Calu3 (cell line): ENCODE results near the gene NMT2. TPM values are rescaled to one million over a fixed set of nuclear protein-coding genes. Genes with fewer than 3 reads are reported as not detected.

Experiments
- BruUV-seq: library from RNA; stranded (reverse); fragments of 400-500 nt; replicated peaks from 2 replicates; lab custom pipeline; 2021; lab: Mats Ljungman, UMichigan
- CTCF ChIA-PET: fragments of 300-600 bp; sonication (Branson Sonifier 250); formaldehyde crosslinking; loops from one replicate; lab custom pipeline; 2022; ENCODE audit warnings: antibody characterized with exemption; lab: Charles Lee
- DNase-seq: peaks from one replicate; pipeline ENCODE4 v3.0.0; 2022
- H3K27ac Mint-ChIP-seq: one replicate; pipeline ENCODE4 v1.8.0; 2022; ENCODE audit warnings: mixed read lengths; ENCODE audit not compliant: unreplicated experiment
- H3K27me3 Mint-ChIP-seq: one replicate; pipeline ENCODE4 v1.8.0; 2022; ENCODE audit warnings: mixed read lengths; ENCODE audit not compliant: unreplicated experiment
- H3K36me3 Mint-ChIP-seq: one replicate; pipeline ENCODE4 v1.8.0; 2022; ENCODE audit warnings: mild to moderate bottlenecking, moderate library complexity, mixed read lengths; ENCODE audit not compliant: insufficient read depth, unreplicated experiment
- H3K4me1 Mint-ChIP-seq: one replicate; pipeline ENCODE4 v1.8.0; 2022; ENCODE audit warnings: mild to moderate bottlenecking, low read depth, mixed read lengths; ENCODE audit not compliant: unreplicated experiment
- H3K4me3 Mint-ChIP-seq: one replicate; pipeline ENCODE4 v1.8.0; 2022; ENCODE audit warnings: mild to moderate bottlenecking, low read depth, moderate library complexity, mixed read lengths; ENCODE audit not compliant: unreplicated experiment
- H3K9me3 Mint-ChIP-seq: one replicate; pipeline ENCODE4 v1.8.0; 2022; ENCODE audit warnings: low read depth, mixed read lengths; ENCODE audit not compliant: unreplicated experiment
- intact Hi-C: fragments of 100-400 bp; cut with micrococcal nuclease; formaldehyde crosslinking; loops from one replicate; pipeline ENCODE4 v1.10.0; 2022; ENCODE audit not compliant: unreplicated experiment
- total RNA-seq: library from RNA; stranded (reverse); gene quantifications from 2 replicates; pipeline ENCODE4 v1.2.3, GENCODE V29; 2022
- TF ChIP-seq, protein P1 (sequence below): fragments of 200-600 bp; IDR thresholded peaks from one replicate; pipeline ENCODE4 v1.8.0; 2022; ENCODE audit warnings: antibody characterized with exemption; ENCODE audit not compliant: unreplicated experiment

Gene NMT2
- total RNA-seq, 1 experiment from 2014 or later: 8.6 TPM

DNA sequence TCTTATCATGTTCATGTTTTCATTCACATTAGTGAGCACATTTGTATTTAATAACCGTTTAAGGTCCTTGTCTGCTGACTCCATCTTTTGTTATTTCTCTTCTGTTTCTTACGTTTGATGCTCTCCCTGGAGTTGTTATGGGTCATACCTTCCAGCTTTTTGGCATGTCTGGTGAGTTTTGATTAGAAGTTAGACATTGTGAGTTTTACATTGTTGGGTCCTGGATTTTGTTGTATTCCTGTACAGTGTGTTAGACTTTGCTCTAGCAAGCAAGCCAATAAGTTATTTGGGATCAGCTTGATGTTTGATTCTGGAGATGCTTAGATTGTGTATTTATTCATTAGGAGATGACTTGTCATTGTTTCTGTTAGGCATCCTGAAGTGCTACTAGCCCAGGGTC, 107.9 kb downstream of the NMT2 start:
- TF ChIP-seq, protein P1, sequence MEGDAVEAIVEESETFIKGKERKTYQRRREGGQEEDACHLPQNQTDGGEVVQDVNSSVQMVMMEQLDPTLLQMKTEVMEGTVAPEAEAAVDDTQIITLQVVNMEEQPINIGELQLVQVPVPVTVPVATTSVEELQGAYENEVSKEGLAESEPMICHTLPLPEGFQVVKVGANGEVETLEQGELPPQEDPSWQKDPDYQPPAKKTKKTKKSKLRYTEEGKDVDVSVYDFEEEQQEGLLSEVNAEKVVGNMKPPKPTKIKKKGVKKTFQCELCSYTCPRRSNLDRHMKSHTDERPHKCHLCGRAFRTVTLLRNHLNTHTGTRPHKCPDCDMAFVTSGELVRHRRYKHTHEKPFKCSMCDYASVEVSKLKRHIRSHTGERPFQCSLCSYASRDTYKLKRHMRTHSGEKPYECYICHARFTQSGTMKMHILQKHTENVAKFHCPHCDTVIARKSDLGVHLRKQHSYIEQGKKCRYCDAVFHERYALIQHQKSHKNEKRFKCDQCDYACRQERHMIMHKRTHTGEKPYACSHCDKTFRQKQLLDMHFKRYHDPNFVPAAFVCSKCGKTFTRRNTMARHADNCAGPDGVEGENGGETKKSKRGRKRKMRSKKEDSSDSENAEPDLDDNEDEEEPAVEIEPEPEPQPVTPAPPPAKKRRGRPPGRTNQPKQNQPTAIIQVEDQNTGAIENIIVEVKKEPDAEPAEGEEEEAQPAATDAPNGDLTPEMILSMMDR: no peak
- H3K27me3 Mint-ChIP-seq: no peaks in the 10 kb centered on the region
- CTCF ChIA-PET: no interaction called here
- no peak for DNase-seq
- H3K9me3 Mint-ChIP-seq: peaks cover 6% of the 10 kb centered on the region
- no peaks in the 10 kb centered on the region for H3K4me1 Mint-ChIP-seq
- H3K36me3 Mint-ChIP-seq: no peaks in the 10 kb centered on the region
- no TSS peak for BruUV-seq
- H3K4me3 Mint-ChIP-seq: no peak overlapping the region
- no peak overlapping the region for H3K27ac Mint-ChIP-seq
- intact Hi-C loops: no loop called here

DNA sequence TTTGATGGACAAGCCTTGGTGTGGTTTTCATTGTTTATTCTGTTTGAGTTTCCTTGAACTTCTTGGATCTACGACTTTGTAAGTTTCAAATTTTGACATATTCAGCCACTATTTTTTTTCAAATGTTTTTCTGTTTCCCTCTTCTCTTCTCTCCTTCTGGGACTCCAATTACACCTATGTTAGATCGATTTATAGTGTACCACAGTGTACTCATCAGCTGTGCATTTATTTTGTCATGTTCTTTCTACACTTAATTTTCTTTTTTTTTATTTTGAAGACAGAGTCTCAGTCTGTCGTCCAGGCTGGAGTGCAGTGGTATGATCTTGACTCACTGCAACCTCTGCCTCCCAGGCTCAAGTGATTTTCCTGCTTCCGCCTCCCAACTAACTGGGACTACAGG, 108.6 kb downstream of the NMT2 start:
- no peak overlapping the region for H3K4me3 Mint-ChIP-seq
- H3K36me3 Mint-ChIP-seq: no peaks in the 10 kb centered on the region
- no peak for DNase-seq
- H3K27me3 Mint-ChIP-seq: no peaks in the 10 kb centered on the region
- intact Hi-C loops: no loop called here
- BruUV-seq: no TSS peak
- H3K4me1 Mint-ChIP-seq: no peaks in the 10 kb centered on the region
- TF ChIP-seq, protein P1: no peak
- H3K9me3 Mint-ChIP-seq: peaks cover 6% of the 10 kb centered on the region
- no peak overlapping the region for H3K27ac Mint-ChIP-seq
- CTCF ChIA-PET: no interaction called here

DNA sequence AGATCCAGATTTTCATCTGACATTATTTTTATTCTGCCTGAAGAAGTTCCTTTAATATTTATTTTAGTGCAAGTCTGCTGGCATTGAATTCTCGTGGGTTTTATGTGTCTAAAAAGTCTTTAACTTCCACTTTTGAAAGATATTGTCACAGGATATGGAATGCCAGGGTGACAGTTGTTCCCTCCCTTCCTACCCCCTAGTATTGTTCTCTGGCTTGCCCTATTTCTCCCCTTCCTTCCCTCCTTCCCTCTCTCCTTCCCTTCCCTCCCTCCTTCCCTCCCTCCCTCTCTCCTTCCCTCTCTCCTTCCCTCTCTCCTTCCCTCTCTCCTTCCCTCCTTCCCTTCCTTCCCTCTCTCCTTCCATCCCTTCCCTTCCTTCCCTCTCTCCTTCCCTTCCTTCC, 109.8 kb downstream of the NMT2 start:
- no peaks in the 10 kb centered on the region for H3K27me3 Mint-ChIP-seq
- CTCF ChIA-PET: no interaction called here
- no TSS peak for BruUV-seq
- intact Hi-C loops: no loop called here
- TF ChIP-seq, protein P1: no peak
- H3K36me3 Mint-ChIP-seq: no peaks in the 10 kb centered on the region
- no peak overlapping the region for H3K27ac Mint-ChIP-seq
- peaks cover 6% of the 10 kb centered on the region for H3K9me3 Mint-ChIP-seq
- no peaks in the 10 kb centered on the region for H3K4me1 Mint-ChIP-seq
- no peak for DNase-seq
- H3K4me3 Mint-ChIP-seq: no peak overlapping the region

Other genes starting within 250 kb of the NMT2 start
- 21.2 and 26.3 TPM in 2 replicates for gene DCLRE1C, start 214.6 kb downstream of the NMT2 start, total RNA-seq
- not detected in 2 replicates for gene MEIG1, start 209.3 kb downstream of the NMT2 start, total RNA-seq
- not detected in 2 replicates for gene OLAH, start 124.8 kb downstream of the NMT2 start, total RNA-seq
- 8.2 and 10.0 TPM in 2 replicates for gene ACBD7, start 79.9 kb downstream of the NMT2 start, total RNA-seq
- gene RPP38, start 71.3 kb downstream of the NMT2 start, total RNA-seq: 23.4 and 25.8 TPM in 2 replicates
- 1.0 and 2.6 TPM in 2 replicates for gene FAM171A1, start 202.6 kb upstream of the NMT2 start, total RNA-seq